Medulla oblongata (tissue), 1 donor: ENCODE data around the gene CAND2.
"Not testable (repeated sequence)": the region's sequence is repeated elsewhere in the genome, so short reads cannot be mapped to it uniquely, and the experiment has no call there.

Experiments
- DNase-seq: peaks from one replicate; pipeline ENCODE4 v3.0.0-alpha.2; 2015; ENCODE audit errors: extremely low spot score

CAND2 gene

GRCh38 chr3:12771236-12771635 lies 25.2 kb upstream of the CAND2 start:
- DNase-seq, result no peak

GRCh38 chr3:12772462-12772861 lies 24.0 kb upstream of the CAND2 start:
- DNase-seq, result no peak

- DNase-seq, result no peak
Observed at GRCh38 chr3:12773030-12773709, 23.3 kb upstream of the CAND2 start.

GRCh38 chr3:12773710-12774086 lies 22.8 kb upstream of the CAND2 start:
- DNase-seq, result no peak

GRCh38 chr3:12774619-12775018 lies 21.9 kb upstream of the CAND2 start:
- DNase-seq, result no peak

- no peak for DNase-seq
Observed at GRCh38 chr3:12775226-12775625, 21.3 kb upstream of the CAND2 start.

GRCh38 chr3:12775970-12776369 lies 20.5 kb upstream of the CAND2 start:
- not testable (repeated sequence) for DNase-seq

- no peak for DNase-seq
Observed at GRCh38 chr3:12777171-12777570, 19.3 kb upstream of the CAND2 start.

- DNase-seq, result no peak
Observed at GRCh38 chr3:12780751-12781150, 15.7 kb upstream of the CAND2 start.

GRCh38 chr3:12782172-12782815 lies 14.2 kb upstream of the CAND2 start:
- DNase-seq, result no peak

- no peak for DNase-seq
Observed at GRCh38 chr3:12785096-12785495, 11.4 kb upstream of the CAND2 start.

- DNase-seq, result peak; percentile 68
Observed at GRCh38 chr3:12787346-12787745, 9.1 kb upstream of the CAND2 start.

- not testable (repeated sequence) for DNase-seq
Observed at GRCh38 chr3:12787967-12788690, 8.4 kb upstream of the CAND2 start.

GRCh38 chr3:12791430-12791829 lies 5.0 kb upstream of the CAND2 start:
- DNase-seq, result no peak

GRCh38 chr3:12793701-12794100 lies 2.8 kb upstream of the CAND2 start:
- DNase-seq, result no peak

- no peak for DNase-seq
Observed at GRCh38 chr3:12797124-12797891, 828 bp downstream of the CAND2 start.

- no peak for DNase-seq
Observed at GRCh38 chr3:12797892-12798558, 1.5 kb downstream of the CAND2 start.

- DNase-seq, result no peak
Observed at GRCh38 chr3:12798559-12799179, 2.2 kb downstream of the CAND2 start.

- DNase-seq, result no peak
Observed at GRCh38 chr3:12799525-12800440, 3.3 kb downstream of the CAND2 start.

- no peak for DNase-seq
Observed at GRCh38 chr3:12803371-12803770, 6.9 kb downstream of the CAND2 start.
